Activated CD4-positive, alpha-beta T cell treated with anti-CD3 and anti-CD28 coated beads, Interleukin-2, amount 10 ng/mL, durations not matched to agents 24 days and 14 days (primary cell): ENCODE results near the gene LDLRAP1. TPM values are rescaled to one million over a fixed set of nuclear protein-coding genes. Genes with fewer than 3 reads are reported as not detected.

Experiments
- DNase-seq: peaks from one replicate; pipeline ENCODE4 v3.0.0; 2022
- H3K27ac Mint-ChIP-seq: one replicate; pipeline ENCODE4 v1.8.0; 2022; ENCODE audit warnings: mild to moderate bottlenecking, mixed read lengths
- H3K27me3 Mint-ChIP-seq: one replicate; pipeline ENCODE4 v1.8.0; 2022; ENCODE audit warnings: mixed read lengths
- H3K36me3 Mint-ChIP-seq: one replicate; pipeline ENCODE4 v1.8.0; 2022; ENCODE audit warnings: low read depth, mild to moderate bottlenecking, mixed read lengths
- H3K4me1 Mint-ChIP-seq: one replicate; pipeline ENCODE4 v1.8.0; 2021; ENCODE audit warnings: mixed read lengths
- H3K4me3 Mint-ChIP-seq: one replicate; pipeline ENCODE4 v1.8.0; 2022; ENCODE audit warnings: mild to moderate bottlenecking, moderate library complexity, mixed read lengths
- H3K9me3 Mint-ChIP-seq: one replicate; pipeline ENCODE4 v1.8.0; 2021; ENCODE audit warnings: mixed read lengths
- intact Hi-C: fragments of 100-400 bp; cut with micrococcal nuclease; formaldehyde crosslinking; loops from one replicate; pipeline ENCODE4 v1.15.1; 2023
- total RNA-seq: library from RNA; stranded (reverse); gene quantifications from 2 replicates; pipeline ENCODE4 v1.2.3, GENCODE V29; 2022

The LDLRAP1 gene
- total RNA-seq, 1 donor from 2014 or later: 6.1 TPM

DNA sequence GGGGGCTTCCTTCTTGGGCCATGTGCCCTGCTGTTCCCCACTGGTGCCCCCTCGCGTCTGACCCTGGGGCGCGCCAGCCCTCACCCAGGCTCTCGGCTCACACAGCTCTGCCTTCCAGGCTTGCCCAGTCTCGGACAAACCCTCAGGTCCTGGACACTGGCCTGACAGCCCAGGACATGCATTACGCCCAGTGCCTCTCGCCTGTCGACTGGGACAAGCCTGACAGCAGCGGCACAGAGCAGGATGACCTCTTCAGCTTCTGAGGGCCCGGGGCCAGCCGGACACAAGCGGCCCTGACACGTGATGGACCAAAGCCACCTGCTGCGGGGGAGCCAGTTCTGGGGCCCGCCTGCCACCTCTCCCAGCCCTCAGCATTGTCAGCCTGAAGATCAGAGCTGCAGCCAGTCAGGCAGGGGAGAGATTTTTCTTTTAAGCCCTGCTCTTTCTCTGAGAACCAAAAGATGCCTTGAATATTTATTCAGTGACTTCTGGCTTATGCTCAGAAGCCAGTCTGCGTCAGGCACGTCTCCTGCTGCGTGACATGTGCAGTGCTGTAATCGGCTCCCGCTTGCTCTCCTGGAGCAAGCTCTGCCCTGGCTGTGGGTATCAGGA lies 23.4 kb downstream of the LDLRAP1 start:
- H3K4me1 Mint-ChIP-seq: peaks cover 42% of the 10 kb centered on the region
- intact Hi-C loops: no loop called here
- peak; percentile 74 for DNase-seq
- H3K4me3 Mint-ChIP-seq: no peak overlapping the region
- no peaks in the 10 kb centered on the region for H3K9me3 Mint-ChIP-seq
- H3K27me3 Mint-ChIP-seq: peaks cover 3% of the 10 kb centered on the region
- peaks cover 10% of the 10 kb centered on the region for H3K36me3 Mint-ChIP-seq
- no peak overlapping the region for H3K27ac Mint-ChIP-seq

DNA sequence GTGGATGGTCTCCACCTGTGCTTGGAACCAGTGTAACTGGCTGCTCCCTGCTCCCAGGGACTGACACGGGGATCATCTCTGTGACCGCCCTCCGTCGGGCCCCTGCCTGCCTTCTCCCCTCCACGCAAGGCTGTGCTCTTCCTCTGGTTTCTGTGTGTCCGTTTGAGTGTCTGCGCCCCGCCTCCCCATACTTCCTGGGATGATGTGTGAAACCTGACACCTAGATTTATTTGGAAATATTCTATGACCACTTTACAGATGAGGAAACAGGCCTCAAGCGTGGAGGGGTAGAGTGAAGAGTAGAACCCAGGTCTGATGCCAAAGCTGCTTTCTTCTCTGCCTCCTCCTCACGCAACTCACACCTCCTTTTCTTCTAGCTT lies 24.3 kb downstream of the LDLRAP1 start:
- H3K4me3 Mint-ChIP-seq: no peak overlapping the region
- intact Hi-C loops: no loop called here
- H3K27ac Mint-ChIP-seq: no peak overlapping the region
- DNase-seq: no peak
- no peaks in the 10 kb centered on the region for H3K9me3 Mint-ChIP-seq
- H3K27me3 Mint-ChIP-seq: peaks cover 3% of the 10 kb centered on the region
- peaks cover 35% of the 10 kb centered on the region for H3K4me1 Mint-ChIP-seq
- H3K36me3 Mint-ChIP-seq: peaks cover 10% of the 10 kb centered on the region

DNA sequence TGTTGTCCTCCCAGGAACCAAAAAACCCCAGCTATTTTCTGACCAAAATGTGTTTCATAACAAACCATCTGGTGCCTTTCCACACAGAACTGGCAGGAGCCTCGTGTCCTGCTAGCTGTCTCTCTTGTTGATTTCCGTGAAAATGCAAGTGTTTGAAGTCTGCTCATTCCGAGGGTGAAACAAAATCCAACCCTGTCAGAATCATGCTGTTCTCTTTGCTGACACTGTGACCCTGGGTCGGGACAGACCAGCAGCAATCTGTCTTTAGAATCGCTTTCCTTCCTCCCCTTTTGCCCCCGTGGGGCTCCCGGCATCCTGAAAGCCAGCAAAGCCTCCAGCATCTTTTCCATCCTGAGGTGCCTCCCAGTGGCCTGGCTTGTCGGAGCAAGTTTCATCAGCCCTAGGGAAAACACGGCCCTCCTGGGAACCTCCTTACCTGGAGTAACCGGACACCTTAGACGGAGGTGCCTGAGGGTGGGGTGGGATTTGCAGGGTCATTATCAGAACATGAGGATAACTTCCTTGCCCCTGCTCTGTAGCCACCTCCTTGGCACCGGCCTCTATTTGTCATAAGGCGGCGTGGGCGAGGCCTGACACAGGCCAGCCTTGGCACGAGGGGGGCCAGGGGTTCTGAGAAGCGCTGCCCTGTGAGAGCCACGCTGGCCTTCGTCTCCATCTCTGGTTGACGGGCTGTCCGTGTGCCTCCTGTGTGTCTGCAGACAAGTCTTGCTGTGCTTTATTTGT lies 24.9 kb downstream of the LDLRAP1 start:
- Mint-ChIP-seq H3K27ac (no peak overlapping the region), H3K4me1 (peaks cover 30% of the 10 kb centered on the region), H3K27me3 (peaks cover 3% of the 10 kb centered on the region), H3K4me3 (no peak overlapping the region), H3K9me3 (no peaks in the 10 kb centered on the region), H3K36me3 (peaks cover 7% of the 10 kb centered on the region)
- intact Hi-C loops: no loop called here
- DNase-seq: no peak

DNA sequence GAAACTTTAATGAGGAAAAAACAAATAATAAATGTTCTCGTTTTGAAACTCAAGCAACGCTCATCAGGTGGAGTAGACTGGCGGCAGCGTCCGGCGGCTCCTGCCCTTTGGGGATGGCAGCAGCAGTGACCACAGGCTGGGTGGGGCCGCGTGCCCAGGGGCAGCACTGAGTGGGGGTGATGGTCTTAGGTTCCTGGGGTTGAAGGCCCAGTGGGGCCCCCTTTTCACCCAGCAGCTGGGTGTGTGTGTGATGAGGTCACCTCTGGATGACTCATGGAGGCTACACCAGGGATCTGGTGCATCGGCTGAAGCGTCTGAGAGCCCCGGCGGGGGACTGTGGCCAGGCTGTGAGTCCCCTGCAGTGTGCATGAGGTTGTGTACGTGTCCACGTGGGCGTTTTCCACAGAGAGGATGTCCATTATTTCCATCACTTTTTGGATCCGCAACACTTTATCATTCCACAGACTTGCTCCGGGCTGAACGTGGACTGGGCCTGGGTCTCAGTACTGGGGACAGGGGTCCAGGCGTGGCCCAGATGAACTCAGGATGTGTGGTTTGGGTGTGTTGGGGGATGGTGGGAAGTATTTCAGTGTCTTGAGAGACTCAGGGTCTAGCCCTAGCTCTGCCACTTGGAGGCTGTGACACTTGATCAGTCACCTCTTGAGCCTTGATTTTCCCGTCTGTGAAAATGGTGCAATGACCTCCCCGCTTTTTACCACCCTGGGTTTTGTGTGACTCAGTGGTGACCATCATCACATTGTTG lies 25.6 kb downstream of the LDLRAP1 start:
- no peak for DNase-seq
- no peak overlapping the region for H3K4me3 Mint-ChIP-seq
- H3K27ac Mint-ChIP-seq: no peak overlapping the region
- H3K36me3 Mint-ChIP-seq: peaks cover 7% of the 10 kb centered on the region
- intact Hi-C loops: no loop called here
- H3K27me3 Mint-ChIP-seq: peaks cover 3% of the 10 kb centered on the region
- H3K9me3 Mint-ChIP-seq: no peaks in the 10 kb centered on the region
- H3K4me1 Mint-ChIP-seq: peaks cover 29% of the 10 kb centered on the region

DNA sequence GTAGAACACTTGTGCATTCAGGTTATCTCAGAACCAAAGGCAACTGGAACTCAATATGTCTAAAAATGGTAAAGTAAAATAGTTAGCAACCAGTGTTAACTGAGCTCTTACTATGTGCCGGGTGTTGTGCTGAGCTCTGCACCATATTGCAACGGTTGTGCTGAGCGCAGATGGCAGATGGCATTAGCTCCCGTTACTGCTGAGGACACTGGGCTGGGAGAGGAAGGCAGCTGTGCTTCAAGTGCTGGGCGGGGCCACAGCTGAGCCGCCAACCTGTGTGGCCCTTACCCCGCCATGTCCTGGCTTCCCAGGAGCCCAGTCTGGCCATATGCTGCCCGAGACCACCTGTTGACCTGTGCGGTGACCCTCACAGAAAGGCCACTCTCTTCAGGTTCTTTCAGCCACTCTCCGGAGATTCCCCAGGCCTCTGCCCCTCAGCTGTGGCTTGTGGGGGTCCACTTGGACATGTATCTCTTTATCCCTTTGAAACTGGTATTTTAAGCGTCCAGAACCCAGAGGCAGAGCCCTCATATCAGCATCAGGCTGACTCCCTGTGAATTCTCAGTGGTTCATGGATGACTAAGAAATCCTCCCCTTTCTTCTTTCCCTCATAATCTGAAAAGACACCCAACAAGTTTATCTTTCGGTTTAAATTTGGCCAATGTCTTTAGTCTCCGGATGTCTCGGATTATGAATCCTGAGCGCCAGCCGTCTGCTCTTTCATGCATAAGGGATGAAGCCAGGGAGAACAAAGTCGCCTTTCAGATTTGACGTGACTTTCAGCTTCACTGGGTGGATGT lies 26.4 kb downstream of the LDLRAP1 start:
- H3K4me1 Mint-ChIP-seq: peaks cover 22% of the 10 kb centered on the region
- no peak overlapping the region for H3K27ac Mint-ChIP-seq
- H3K27me3 Mint-ChIP-seq: peaks cover 3% of the 10 kb centered on the region
- peaks cover 7% of the 10 kb centered on the region for H3K36me3 Mint-ChIP-seq
- H3K4me3 Mint-ChIP-seq: no peak overlapping the region
- no peaks in the 10 kb centered on the region for H3K9me3 Mint-ChIP-seq
- intact Hi-C loops: no loop called here
- DNase-seq: no peak

DNA sequence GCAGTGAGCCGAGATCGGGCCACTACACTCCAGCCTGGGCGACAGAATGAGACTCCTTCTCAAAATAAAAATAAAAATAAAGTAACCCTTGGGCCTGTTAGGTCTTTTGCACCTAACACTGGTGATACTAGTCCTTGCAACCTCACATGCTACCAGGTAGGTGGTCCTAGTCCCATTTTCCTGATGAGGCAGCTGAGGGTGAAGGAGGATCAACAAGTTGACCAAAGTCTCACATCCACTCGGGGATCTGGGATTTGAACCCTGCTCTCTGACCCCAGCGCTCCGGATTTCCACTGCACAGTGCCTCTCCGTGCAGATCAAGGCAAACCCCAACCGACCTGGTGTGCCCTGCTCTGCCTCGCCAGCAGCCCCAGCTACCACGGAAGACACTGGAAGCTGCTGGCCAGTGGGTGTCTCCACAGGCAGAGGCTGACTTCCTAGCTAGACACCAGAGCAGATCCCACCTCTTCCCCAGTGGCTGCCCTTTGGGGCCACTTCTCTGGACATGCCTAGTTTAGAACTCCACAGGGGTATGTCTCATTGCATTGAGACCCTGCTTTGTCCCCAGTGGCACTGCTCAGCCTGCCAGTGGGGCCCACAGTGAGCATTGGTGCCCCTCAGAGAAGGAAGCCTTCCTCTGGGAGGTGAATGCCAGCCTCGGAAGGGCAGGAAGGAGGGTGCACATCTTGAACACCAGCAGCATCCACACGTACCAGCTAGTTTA lies 27.6 kb downstream of the LDLRAP1 start:
- intact Hi-C loops: no loop called here
- peaks cover 3% of the 10 kb centered on the region for H3K27me3 Mint-ChIP-seq
- H3K27ac Mint-ChIP-seq: no peak overlapping the region
- H3K36me3 Mint-ChIP-seq: peaks cover 5% of the 10 kb centered on the region
- peaks cover 12% of the 10 kb centered on the region for H3K4me1 Mint-ChIP-seq
- H3K4me3 Mint-ChIP-seq: no peak overlapping the region
- no peak for DNase-seq
- H3K9me3 Mint-ChIP-seq: no peaks in the 10 kb centered on the region

DNA sequence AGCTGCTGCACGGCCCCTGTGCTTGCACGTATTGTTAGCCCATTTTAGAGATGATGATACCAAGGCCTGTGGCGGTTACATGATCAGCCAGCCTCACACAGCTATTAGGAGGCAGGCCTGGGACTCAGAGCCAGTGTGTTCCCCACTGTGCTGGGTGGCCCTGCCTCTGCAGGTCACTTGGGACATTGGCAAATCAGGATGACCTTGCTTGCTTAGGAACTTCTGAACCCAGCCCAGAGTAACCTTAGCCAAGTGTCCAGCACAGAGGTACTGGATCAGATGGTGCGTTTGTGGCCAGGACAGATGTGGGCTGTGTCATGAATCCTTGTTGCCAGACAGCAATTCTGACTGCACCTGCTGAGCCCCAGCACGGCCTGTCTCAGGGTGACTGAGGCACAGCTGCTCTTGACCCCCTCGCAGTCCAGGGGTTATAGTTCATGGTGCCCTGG lies 28.1 kb downstream of the LDLRAP1 start:
- Mint-ChIP-seq H3K9me3 (no peaks in the 10 kb centered on the region), H3K4me1 (peaks cover 7% of the 10 kb centered on the region), H3K27ac (no peak overlapping the region), H3K36me3 (peaks cover 5% of the 10 kb centered on the region), H3K4me3 (no peak overlapping the region), H3K27me3 (peaks cover 3% of the 10 kb centered on the region)
- intact Hi-C loops: no loop called here
- DNase-seq: no peak

DNA sequence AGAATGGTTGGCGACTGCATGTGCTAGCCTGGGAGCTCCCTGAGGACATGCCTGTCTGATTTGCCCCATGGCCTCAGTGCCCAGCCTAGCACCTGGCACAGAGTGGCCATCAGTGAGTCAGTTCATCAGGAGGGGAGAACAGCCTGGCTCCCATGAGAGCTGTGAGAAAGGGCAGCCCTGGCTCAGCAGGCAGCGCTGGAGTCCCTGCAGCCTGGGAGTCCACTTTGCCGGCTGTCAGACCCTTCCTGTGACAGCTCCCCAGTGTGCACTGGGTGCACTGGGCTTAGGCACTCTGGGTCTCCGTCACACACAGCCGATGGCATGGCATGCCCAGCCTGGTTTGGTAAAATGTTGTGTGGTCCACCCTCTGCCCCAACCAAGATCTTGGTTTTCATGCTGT lies 28.7 kb downstream of the LDLRAP1 start:
- intact Hi-C loops: no loop called here
- peaks cover 3% of the 10 kb centered on the region for H3K27me3 Mint-ChIP-seq
- H3K4me3 Mint-ChIP-seq: no peak overlapping the region
- H3K27ac Mint-ChIP-seq: no peak overlapping the region
- DNase-seq: no peak
- no peaks in the 10 kb centered on the region for H3K9me3 Mint-ChIP-seq
- peaks cover 5% of the 10 kb centered on the region for H3K36me3 Mint-ChIP-seq
- H3K4me1 Mint-ChIP-seq: peaks cover 6% of the 10 kb centered on the region

DNA sequence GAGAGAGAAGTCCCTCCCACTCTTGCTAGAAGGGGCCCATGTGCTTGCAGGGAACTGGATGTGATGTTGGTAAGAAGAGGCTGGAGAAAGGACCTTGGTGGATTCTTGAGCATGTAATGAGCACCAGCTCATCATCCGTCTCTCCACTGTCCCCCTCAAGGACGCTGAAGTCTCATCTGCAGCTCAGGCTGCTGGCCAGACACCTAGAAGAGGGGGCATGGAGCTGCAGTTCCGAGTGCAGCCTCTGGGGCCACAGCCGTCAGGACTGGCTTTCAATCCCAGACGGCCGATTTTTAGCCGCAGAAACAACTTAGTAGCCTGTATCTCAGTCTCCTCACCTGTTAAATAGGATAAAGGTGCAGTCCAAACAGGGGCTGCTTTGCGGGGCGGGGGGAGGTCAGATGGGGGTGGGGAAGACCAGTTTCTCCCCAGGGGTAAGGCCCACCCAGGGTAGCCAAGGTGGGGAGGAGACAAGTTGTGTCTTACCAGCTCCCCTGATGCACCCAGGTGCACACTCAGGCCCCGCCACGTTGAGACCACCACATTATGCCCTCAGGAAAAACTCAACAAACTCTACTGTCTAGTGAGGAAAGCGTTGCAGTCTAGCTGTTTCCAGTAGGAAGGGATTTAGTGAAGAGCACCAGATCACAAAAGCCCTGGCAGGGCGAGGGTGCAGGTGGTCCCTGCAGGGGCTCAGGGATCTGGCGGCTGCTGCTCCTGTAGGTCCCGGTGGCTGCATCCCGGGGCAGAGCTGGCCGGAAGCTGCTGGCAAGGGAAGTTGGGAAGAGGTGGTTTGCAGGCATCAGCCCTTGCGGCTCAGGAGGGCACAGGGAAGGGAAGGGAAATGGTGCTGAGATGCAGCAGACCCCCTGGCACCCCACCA lies 29.5 kb downstream of the LDLRAP1 start:
- Mint-ChIP-seq H3K4me3 (no peak overlapping the region), H3K4me1 (peaks cover 4% of the 10 kb centered on the region), H3K27ac (no peak overlapping the region), H3K9me3 (no peaks in the 10 kb centered on the region), H3K27me3 (peaks cover 3% of the 10 kb centered on the region), H3K36me3 (peaks cover 1% of the 10 kb centered on the region)
- intact Hi-C loops: no loop called here
- peak; percentile 83 for DNase-seq

DNA sequence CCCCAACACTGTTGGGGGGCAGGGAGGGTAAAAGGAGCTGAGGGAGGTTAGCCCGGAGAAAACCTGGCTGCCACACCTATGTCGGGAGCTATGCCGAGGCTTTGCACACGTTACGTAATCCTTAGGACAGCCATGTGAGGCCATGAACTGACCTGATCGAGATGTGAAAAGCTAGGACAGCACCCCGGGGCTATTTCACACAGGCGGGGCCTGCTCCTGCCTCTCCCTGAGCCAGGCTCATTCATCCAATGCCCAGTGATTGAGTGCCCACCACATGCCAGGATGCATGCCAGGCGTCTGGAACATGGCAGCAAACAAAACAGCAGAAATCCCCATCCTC lies 30.2 kb downstream of the LDLRAP1 start:
- H3K4me1 Mint-ChIP-seq: peaks cover 1% of the 10 kb centered on the region
- H3K36me3 Mint-ChIP-seq: no peaks in the 10 kb centered on the region
- H3K9me3 Mint-ChIP-seq: no peaks in the 10 kb centered on the region
- intact Hi-C loops: no loop called here
- H3K4me3 Mint-ChIP-seq: no peak overlapping the region
- H3K27ac Mint-ChIP-seq: no peak overlapping the region
- DNase-seq: no peak
- peaks cover 2% of the 10 kb centered on the region for H3K27me3 Mint-ChIP-seq

DNA sequence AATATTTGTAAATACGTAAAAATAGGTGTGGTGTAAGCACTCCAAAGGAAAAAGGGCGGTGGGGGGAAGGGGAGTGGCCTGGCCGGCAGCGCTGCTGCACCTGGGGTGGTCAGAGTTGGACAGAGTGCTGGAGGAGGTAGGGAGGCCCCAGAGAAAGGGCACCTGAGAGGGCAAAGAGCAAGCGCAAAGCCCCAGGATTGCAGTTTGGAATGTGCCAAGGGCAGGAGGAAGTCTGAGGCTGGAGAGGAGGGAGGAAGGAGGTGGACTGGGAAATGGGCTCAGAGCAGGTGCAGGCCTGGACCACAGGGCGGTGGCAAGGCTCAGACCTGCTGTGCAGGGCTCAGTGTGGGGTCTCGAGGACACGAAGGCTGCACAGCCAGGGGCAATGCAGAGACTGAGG lies 30.6 kb downstream of the LDLRAP1 start:
- no peaks in the 10 kb centered on the region for H3K36me3 Mint-ChIP-seq
- no peaks in the 10 kb centered on the region for H3K9me3 Mint-ChIP-seq
- no peak overlapping the region for H3K27ac Mint-ChIP-seq
- no peak for DNase-seq
- no peak overlapping the region for H3K4me3 Mint-ChIP-seq
- intact Hi-C loops: no loop called here
- peaks cover 2% of the 10 kb centered on the region for H3K27me3 Mint-ChIP-seq
- H3K4me1 Mint-ChIP-seq: peaks cover 1% of the 10 kb centered on the region

DNA sequence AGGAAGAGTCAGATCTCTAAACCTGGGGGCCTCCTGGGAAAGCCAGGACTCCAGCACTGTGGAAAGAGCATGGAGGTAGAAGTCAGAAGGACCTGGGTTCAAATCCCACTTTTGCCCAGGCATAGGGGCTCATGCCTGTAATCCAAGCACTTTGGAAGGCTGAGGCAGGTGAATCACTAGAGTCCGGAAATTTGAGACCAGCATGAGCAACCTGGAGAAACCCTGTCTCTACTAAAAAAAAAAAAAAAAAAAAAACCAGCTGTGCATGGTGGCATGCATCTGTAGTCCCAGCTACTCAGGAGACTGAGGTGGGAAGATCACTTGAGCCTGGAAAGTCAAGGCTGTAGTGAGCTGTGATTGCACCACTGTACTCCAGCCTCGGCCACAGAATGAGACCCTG lies 31.8 kb downstream of the LDLRAP1 start:
- Mint-ChIP-seq H3K4me3 (no peak overlapping the region), H3K36me3 (no peaks in the 10 kb centered on the region), H3K27ac (no peak overlapping the region), H3K4me1 (peaks cover 1% of the 10 kb centered on the region), H3K27me3 (peaks cover 2% of the 10 kb centered on the region), H3K9me3 (no peaks in the 10 kb centered on the region)
- intact Hi-C loops: no loop called here
- DNase-seq: no peak
